Omental fat pad (tissue), 4 donors: ENCODE measurements around the gene INPP4B. TPM values are rescaled to one million over a fixed set of nuclear protein-coding genes. Genes with fewer than 3 reads are reported as not detected.

Experiments
- ATAC-seq: fragments of 150-250 bp; one replicate; pipeline ENCODE4 v1.9.1; 2016; ENCODE audit warnings: mild to moderate bottlenecking, moderate library complexity; ENCODE audit not compliant: low FRiP score
- DNase-seq: peaks from one replicate; pipeline ENCODE4 v3.0.0-alpha.2; 2019; ENCODE audit warnings: low spot score
- CTCF ChIP-seq, 3 donors: fragments of 450-650 bp; IDR thresholded peaks; one replicate each; pipeline ENCODE4 v1.5.1; 2016 to 2017; ENCODE audit warnings: antibody characterized with exemption in 3 of 3, mild to moderate bottlenecking in 3 of 3, moderate library complexity in 2 of 3
- total RNA-seq, 4 donors: library from RNA; depleted of rRNA; stranded (reverse); fragments of >200 nt; gene quantifications; one replicate each; pipeline ENCODE4 v1.1.0, GENCODE V29; 2016

INPP4B gene
- total RNA-seq, 4 donors from 2014 or later = 6.6 to 54.2 (median 14.2) TPM

DNA sequence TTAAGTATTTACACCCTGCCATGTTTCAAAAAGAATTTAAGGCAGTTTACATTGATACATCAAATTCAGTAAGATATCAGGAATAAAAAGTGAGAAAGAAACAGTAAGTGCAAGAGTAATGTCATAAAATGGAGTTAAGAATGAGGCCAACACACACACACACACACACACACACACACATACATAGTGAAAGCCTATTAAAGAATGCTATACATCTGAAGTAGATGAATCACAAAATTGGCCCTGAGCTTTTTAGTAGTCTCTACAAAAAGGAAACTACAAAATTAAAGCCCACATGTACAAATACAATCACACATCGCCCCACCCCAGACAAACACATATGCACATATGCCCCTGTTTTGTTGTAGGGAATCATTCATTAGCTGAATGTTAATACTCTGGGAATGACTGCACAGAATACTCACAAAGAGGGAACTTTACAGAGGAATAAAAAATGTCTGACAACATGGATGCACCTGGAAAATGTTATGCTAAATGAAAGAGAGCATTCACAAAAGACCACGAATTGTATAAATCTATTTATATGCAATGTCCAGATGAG is 780.9 kb downstream of the INPP4B start:
- DNase-seq = no peak
- no peak for TF ChIP-seq CTCF (IDR thresholded peaks at IDR 0.05)
- no peak for ATAC-seq

DNA sequence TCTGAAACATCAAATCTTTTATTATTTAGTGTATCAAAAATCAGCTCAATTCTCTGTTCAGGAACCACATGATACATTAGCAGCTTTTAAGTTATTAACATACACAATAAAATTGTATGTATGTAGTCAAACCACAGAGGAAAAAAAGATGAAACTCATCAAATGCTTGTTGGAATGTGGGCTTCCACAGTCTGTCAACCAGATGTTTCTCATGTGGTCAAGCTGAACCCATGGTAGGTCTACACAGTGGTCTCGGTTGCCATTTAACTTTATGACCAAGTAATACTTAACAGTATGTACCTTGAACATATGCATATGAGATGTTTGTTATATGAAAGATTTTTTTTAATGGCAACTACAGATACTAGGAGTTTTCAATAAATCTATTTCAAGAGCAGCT is 781.9 kb downstream of the INPP4B start:
- DNase-seq = no peak
- no peak for ATAC-seq
- no peak for TF ChIP-seq CTCF (IDR thresholded peaks at IDR 0.05)

DNA sequence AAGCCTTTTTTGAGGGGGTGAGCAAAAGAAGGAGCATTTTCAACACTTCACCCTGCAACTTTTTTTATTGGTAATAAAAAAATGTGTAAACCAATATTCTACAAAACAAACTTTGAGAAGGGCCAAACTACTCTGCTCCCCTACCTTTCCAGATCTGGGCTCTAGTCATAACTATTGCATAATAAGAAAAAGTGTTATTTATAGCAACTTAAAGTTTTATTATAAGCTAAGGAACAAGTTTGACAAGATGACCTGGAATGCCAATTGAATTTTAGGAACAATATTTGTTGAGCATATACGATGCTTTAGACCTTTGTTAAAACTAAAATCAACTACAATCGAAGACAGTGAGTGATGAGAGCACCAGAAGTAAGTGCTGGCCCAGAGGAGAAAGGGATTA is 800.1 kb downstream of the INPP4B start:
- TF ChIP-seq CTCF (IDR thresholded peaks at IDR 0.05) = no peak
- no peak for ATAC-seq

DNA sequence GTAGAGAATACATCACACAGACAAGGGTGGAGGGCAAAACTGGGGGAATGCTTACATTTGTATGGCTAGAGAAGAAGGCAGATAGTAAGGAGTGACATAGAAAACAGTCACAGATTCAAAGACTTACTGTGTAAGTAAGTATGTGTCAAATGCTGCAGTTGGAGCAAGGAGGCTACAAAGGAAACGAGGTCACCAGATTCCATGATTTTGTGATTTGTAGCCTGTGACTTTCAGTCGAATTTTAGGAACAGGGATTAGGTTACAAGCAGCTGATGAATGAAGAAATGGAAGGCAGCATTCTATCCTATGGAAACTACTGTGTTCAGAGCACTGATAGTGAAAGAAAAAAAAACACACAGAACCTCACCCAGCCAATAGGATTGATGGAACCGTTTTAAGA is 801.8 kb downstream of the INPP4B start:
- no peak for ATAC-seq
- no peak for DNase-seq
- no peak for TF ChIP-seq CTCF (IDR thresholded peaks at IDR 0.05)

More for the DNA sequence above, 800.1 kb downstream of the INPP4B start:
- DNase-seq = no peak

- no peak for DNase-seq
- no peak for ATAC-seq
- TF ChIP-seq CTCF (IDR thresholded peaks at IDR 0.05) = no peak
These were observed 802.6 kb downstream of the INPP4B start for GRCh38 chr4:142043509-142043908.

DNA sequence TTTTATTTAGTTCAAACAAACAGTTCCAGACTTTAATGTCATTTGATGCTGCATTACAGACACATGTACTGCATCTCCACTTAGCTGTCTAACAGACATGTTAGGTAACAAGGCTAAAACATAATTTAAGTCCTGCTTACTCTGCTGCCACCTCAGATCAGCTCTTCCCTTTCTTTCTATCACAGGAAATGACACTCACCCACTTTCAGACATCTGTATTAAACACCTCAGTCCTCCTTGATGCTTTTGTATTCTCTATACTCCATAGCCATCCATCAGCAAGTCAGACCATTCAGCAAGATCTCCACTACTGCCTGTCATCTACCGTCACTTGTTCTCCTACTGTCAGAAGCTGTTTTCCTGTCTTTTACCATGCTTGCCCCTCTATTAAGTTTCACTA is 804.3 kb downstream of the INPP4B start:
- DNase-seq = no peak
- no peak for TF ChIP-seq CTCF (IDR thresholded peaks at IDR 0.05)
- ATAC-seq = no peak

DNA sequence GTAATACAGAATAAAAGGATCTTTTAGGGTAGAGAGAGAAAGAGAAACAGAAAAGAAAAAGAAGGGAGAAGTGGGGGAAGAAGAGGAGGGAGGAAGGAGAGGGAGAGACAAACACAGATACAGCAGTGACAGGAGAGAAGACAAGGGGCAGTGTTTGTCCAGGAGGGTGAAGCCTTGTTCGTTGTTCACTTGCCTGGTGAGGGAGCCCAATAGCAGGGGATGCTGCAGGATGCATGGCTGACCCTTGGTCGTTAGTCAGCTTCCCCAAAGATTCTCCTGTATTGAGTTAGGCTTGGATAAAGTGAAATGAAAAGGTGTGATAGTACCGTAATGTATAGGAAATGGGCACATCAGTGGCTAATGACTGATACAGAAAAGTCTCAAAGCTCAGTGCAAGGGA is 806.1 kb downstream of the INPP4B start:
- no peak for ATAC-seq

More for the DNA sequence above, 806.1 kb downstream of the INPP4B start:
- DNase-seq = no peak
- TF ChIP-seq CTCF (IDR thresholded peaks at IDR 0.05) = no peak
